ENCODE data around the gene SLC22A1.

The SLC22A1 gene

DNA sequence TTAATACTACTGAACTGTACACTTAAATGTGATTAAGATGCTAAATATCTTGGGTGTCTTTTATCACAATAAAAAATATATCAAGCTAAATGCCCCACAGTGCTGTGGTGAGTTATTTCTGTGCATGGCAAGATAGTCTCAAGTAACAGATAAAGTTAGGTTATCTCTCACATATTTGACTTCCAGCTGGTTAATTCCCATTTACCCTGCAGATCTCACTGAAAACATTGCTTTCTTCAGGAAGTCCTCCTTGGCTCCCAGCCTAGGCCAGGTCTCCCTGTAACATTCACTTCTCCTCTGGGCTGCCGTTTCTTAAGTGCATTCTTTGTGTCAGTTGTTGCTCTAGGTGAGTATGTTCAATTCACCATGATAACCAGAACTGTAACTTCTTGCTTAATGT, 59.1 kb downstream of the SLC22A1 start:
- DNase-seq: no peak

DNA sequence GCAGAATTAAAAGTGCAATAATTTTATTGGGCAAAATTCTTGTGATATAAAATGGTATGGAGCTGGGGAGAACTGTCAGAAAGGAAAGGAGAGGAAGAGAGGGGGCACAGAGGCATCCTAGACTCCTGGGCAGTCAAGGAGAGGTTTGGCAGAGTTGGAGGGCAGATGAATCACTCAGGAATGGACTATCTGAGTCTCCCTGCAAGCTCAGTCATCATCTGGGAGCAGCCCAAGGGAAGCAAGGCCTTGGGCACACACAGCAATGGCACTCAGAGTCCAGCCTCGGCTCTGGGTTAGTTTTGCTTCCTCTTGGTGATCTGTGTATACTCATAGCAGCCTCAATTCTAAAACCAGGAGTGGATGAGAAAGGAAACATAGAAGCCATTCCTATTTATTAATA, 67.2 kb downstream of the SLC22A1 start:
- no peak for DNase-seq

DNA sequence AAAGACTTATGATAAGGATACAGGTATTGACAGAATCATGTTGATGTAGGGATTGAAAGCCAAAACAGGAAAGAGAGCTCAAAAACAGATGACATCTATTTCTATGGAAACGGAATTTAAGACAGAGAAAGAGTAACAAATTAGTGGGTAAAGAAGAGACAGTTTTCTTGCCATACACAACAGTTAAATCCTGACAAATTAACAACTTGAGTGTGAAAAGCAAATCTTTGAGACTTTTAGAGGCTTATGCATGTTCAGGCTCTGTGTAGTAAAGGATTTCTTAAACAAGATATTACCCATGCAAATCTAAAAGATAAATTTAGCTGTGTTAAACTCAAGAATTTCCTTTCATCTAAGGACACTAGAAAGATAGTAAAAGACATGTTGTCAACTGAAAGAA, 68.5 kb downstream of the SLC22A1 start:
- no peak for DNase-seq

DNA sequence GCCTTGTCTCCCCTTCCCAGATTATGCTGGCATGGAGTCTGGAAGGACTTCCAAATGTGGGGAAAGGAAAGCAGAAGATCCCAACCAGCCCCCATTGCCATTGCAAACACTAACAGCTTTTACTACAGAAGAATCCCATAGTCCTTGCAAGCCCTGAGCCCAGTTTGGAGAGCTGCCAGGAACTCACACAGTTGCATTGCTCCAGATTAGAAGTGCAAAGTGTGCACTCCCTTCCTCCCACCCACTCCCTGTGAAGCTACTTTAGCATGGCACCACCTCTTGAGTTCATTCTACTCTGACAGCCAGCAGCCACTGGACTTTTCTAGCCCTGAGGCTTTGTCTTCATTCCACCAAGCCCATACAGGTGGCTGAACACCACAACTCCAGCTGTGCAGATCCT, 69.4 kb downstream of the SLC22A1 start:
- no peak for DNase-seq

DNA sequence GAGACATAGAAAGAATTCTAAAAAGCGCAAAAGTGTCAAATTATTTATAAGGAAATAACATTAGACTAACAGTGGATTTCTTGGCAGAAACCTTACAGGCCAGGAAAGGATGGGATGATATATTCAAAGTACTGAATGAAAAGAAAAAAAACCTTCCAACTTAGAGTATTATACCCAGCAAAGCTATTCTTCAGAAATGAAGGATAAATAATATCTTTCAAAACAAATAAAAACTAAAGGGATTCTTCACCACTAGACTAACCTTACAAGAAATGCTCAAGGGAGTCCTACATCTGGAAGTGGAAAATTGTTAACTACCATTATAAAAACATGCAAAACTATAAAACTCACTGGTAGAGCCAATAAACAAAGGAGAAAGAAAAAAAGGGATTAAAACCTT, 71.2 kb downstream of the SLC22A1 start:
- DNase-seq: no peak

DNA sequence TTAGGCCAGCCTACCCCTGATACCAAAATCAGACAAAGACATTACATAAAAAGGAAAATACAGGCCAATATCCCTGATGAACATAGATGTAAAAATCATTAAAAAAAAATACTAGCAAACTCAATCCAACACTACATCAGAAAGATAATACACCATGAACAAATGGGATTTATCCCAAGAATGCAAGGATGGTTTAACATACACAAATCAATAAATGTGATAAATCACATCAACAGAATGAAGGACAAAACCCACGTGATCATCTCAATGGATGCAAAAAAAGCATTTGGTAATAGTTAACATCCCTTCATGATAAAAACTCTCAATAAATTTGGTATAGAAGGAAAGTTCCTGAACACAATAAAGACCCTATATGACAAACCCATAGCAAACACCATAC, 73.2 kb downstream of the SLC22A1 start:
- DNase-seq: no peak

DNA sequence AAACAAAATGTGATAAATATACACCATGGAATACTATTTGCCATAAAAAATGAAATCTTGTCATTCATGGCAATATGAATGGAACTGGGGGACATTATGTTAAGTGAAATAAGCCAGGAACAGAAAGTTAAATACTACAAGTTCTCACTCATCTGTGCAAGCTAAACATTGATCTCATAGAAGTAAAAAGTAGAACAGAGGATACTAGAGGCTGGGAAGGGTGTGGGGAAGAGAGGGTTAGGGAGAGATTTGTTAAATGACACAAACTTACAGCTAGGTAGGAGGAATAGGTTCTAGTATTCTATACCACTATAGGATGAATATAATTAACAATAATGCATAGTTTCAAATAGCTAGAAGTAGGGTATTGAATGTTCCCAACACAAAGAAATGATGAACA, 76.0 kb downstream of the SLC22A1 start:
- no peak for DNase-seq

DNA sequence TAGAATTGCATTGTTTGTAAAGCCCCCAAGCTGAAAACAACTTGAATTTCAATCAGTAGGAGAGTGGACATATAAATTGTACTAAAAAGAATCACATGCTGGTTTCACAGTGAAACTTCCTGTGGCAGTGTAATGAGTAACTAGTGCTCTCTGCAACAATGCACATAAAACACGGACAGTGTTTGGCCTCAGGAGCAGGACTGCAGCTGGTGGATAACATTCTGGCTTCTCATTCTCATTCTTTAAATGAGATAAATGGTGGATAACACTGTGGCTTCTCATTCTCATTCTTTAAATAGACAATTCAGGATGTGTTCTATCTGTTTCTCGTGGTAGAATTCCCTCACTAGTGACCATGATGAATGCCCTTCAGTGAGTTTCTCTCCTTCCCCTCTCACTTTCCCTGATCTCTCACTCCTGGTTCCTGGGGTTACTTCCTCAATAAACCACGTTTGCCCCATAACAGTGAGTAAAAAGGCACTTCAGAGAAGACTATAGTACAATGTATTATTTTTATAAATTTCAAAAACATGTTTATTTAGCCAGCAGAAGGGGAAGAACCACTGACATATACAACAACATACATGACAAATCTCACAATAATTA, 77.1 kb downstream of the SLC22A1 start:
- DNase-seq: no peak

DNA sequence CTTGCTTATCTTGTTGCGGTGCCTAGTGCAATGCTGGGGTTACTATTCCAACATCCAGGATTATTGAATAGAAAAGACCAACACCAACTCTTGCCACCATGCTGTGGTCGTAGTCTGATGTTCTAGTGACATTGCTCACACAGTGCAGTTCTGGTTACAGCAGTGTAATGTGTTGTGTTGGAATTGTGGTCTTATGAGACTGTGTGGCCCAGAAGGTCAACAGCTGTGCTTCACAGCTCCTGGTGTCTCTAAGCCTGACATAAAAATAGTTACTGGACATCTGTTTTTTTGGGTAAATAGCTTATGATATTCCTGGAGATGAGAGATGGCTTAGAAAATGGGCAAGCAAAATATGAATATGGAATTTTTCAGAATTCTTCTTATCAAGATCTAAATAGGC, 79.4 kb downstream of the SLC22A1 start:
- DNase-seq: no peak

DNA sequence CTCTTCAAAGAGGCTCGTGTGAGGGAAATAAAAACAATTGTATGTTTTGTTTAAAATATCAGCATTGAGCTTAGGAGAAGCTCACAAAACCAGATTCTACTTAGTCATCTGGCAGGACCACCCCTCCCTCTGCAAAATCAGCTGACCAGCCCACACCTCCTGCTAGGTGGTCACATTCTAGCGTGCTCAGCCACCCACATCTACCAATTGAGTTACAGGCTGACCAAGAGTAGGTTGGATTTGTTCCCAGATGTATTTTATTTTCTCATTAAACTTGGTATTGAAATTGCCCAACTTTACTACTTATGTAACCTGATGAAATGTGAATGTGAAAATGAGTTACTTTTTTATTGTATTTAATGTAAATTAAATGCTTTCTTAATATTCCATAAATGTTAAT, 80.8 kb downstream of the SLC22A1 start:
- DNase-seq: no peak

DNA sequence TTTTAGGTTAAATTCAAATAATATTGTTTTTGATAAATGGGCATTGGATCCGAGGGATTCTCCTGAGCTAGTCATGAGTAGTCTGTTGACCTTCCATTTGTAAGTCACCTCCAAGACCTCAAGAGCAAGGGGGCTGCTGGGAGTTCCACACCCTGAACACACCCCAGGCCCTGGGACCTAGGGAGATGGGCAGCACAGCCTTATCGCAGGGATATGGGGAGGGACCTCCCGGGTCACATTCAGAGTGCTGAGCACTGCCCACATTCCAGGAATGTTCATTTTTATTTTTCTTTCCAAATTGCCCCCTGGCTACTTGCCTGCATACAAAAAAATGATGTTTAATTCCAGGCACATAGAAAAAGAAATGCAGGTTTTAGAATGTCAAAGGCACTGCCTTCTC, 81.5 kb downstream of the SLC22A1 start:
- no peak for DNase-seq

DNA sequence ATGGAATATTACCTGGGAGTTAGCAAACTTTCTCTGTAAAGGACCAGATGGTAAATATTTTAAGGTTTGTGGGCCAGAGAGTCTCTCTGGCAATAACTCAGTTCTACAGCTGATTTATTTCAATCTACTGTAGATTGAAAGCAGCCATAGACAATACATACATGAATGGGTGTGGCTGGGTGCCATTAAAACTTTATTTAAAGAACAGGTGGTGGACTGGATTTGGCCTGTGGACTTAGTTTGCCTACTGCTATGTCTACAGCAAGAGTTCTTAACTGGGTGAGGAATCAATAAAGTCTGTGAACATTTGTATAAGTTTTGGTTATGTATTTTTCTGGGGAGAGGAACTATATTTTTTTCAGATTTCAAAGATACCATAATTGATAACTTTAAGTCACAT, 81.9 kb downstream of the SLC22A1 start:
- no peak for DNase-seq

DNA sequence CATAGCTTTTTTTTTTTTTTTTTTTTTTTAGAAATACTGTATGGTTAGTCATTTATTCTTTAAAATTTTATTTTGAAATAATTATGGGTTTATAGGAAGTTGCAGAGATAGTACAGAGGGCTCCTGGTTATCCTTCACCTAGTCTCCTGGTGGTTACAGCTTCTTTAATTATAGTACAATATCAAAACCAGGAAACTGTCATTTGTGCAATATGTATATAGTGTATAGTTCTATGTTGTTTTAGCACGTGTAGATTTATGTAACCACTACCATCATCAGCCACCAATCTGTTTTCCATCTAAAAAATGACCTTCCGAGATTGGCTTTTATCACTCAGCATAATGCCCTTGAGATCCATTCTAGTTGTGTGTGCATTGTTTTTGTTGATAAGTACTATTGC, 82.3 kb downstream of the SLC22A1 start:
- DNase-seq: no peak

DNA sequence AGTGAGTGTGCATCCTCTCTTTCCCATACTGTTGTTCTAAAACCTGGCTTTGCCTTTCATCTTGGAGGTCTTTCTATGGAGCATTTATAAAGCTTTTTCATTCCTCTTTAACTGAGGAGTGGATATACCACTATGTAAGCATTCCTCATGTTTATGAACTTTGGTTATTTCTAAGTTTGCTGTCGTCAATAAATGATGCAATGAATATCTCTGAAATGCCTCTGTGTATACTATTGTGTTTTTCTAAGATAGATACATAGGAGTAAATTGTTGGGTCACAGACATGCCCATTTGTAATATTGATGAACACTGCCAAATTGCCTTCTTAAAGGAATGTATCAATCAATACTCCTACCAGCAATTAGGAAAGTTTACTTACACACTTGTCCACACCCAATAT, 83.1 kb downstream of the SLC22A1 start:
- no peak for DNase-seq

DNA sequence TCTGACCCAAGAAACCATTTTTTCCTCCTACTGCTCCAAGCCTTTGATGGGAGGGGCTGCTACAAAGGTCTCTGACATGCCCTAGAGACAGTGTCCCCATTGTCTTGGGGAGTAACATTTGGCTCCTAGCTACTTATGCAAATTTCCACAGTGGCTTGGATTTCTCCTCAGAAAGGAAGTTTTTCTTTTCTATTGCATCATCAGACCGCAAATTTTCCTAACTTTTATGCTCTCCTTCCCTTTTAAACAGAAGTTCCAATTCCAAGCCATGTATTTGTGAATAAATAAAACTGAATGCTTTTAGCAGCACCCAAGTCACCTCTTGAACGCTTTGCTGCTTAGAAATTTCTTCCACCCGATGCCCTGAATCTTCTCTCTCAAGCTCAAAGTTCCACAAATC, 86.0 kb downstream of the SLC22A1 start:
- DNase-seq: no peak
